Activated CD4-positive, alpha-beta memory T cell treated with anti-CD3 and anti-CD28 coated beads, Interleukin-2, amount 10 ng/mL, durations not matched to agents 7 days and 5 days (primary cell): ENCODE measurements around the gene CERKL. TPM values are rescaled to one million over a fixed set of nuclear protein-coding genes. Genes with fewer than 3 reads are reported as not detected.

Experiments used
- CTCF ChIA-PET: fragments of 350-600 bp; sonication (Branson Sonifier 250); formaldehyde crosslinking; loops from one replicate; lab custom pipeline; 2021; ENCODE audit warnings: antibody characterized with exemption, inconsistent platforms; lab: Charles Lee
- POLR2A ChIA-PET: fragments of 350-600 bp; sonication (Branson Sonifier 250); formaldehyde crosslinking; loops from one replicate; lab custom pipeline; 2021; ENCODE audit warnings: antibody characterized with exemption; lab: Charles Lee
- DNase-seq: peaks from one replicate; pipeline ENCODE4 v3.0.0-alpha.2; 2020
- H3K27ac Mint-ChIP-seq: one replicate; pipeline ENCODE4 v1.8.0; 2021; ENCODE audit warnings: mild to moderate bottlenecking, mixed read lengths
- H3K27me3 Mint-ChIP-seq: one replicate; pipeline ENCODE4 v1.8.0; 2021; ENCODE audit warnings: mixed read lengths
- H3K36me3 Mint-ChIP-seq: one replicate; pipeline ENCODE4 v1.8.0; 2021; ENCODE audit warnings: low read depth, mixed read lengths
- H3K4me1 Mint-ChIP-seq: one replicate; pipeline ENCODE4 v1.8.0; 2021; ENCODE audit warnings: mixed read lengths
- H3K4me3 Mint-ChIP-seq: one replicate; pipeline ENCODE4 v1.8.0; 2021; ENCODE audit warnings: mild to moderate bottlenecking, mixed read lengths
- H3K9me3 Mint-ChIP-seq: one replicate; pipeline ENCODE4 v1.8.0; 2021; ENCODE audit warnings: mixed read lengths
- total RNA-seq, 2 experiments: library from RNA; stranded (reverse); gene quantifications; one replicate each; pipeline ENCODE4 v1.2.3, GENCODE V29; 2021

The CERKL gene
- total RNA-seq, 2 experiments from 2014 or later, result 0.08 TPM; not detected in 1

GRCh38 chr2:181639686-181640085, 17.2 kb downstream of the CERKL start:
- ChIA-PET CTCF (no interaction called here), POLR2A (no interaction called here)
- Mint-ChIP-seq H3K27me3 (peaks cover 9% of the 10 kb centered on the region), H3K4me1 (no peaks in the 10 kb centered on the region), H3K36me3 (no peaks in the 10 kb centered on the region), H3K27ac (no peak overlapping the region), H3K9me3 (no peaks in the 10 kb centered on the region), H3K4me3 (no peak overlapping the region)
- no peak for DNase-seq

DNA sequence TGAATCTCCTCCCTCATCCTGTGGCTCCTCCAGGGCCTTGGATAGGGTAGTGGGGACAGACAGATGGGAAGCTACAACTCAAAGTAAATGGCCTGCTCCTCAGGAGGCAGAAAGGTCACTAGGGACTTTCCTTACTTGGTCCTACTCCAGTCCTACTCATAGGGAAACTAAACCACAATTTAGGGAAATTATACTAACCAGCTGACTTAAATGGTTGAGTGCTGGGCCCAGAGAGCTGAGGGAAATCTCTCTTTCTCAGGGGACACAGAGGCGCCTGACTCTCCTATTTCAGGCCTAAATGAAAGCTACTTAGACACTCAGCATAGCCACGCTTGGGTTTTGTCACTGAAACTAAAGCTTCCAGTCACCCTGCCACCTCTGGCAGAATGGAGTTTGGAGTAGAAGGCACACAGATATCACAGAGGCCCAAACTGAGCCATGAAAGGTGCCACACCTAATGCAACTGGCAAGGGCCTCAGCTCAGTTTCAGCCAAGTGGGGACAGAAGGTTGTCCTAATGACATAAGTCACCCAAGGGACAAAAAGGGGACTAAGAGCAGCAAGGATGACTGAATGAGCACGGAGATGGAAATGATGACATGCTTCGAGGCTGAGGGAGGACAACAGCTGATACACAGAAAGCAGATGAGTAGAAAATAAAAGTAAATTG, 24.0 kb downstream of the CERKL start:
- Mint-ChIP-seq H3K9me3 (no peaks in the 10 kb centered on the region), H3K27me3 (peaks cover 22% of the 10 kb centered on the region), H3K27ac (no peak overlapping the region), H3K36me3 (no peaks in the 10 kb centered on the region), H3K4me3 (no peak overlapping the region), H3K4me1 (no peaks in the 10 kb centered on the region)
- no peak for DNase-seq
- ChIA-PET POLR2A (no interaction called here), CTCF (no interaction called here)

- Mint-ChIP-seq H3K4me1 (no peaks in the 10 kb centered on the region), H3K9me3 (no peaks in the 10 kb centered on the region), H3K27ac (no peak overlapping the region), H3K4me3 (no peak overlapping the region), H3K36me3 (no peaks in the 10 kb centered on the region), H3K27me3 (peaks cover 43% of the 10 kb centered on the region)
- no peak for DNase-seq
- ChIA-PET CTCF (no interaction called here), POLR2A (no interaction called here)
These were observed 28.0 kb downstream of the CERKL start for GRCh38 chr2:181628590-181629585.

- Mint-ChIP-seq H3K27me3 (peaks cover 48% of the 10 kb centered on the region), H3K4me3 (no peak overlapping the region), H3K27ac (no peak overlapping the region), H3K4me1 (no peaks in the 10 kb centered on the region), H3K36me3 (no peaks in the 10 kb centered on the region), H3K9me3 (no peaks in the 10 kb centered on the region)
- no peak for DNase-seq
- POLR2A ChIA-PET, result no interaction called here
- CTCF ChIA-PET, result no interaction called here
These were observed 29.4 kb downstream of the CERKL start for GRCh38 chr2:181627545-181627944.

DNA sequence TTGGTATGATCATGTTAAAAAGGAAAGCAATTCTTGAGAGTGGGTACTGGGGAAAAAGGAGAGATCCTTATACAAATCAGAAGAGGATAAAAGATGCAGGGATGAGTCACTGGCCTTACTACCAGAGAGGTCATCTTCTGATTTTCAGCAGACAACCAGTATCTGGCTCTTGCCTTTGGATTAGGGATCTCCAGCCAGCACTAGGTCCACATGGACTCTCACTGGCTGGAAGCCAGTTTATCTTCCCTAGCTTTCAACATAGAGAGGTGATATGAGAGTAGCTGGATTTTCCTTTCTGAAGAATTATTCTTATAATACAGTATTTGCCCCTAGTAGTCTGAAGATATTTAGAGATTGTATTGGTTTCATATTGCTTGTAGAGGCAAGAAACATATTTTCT, 30.2 kb downstream of the CERKL start:
- H3K27ac Mint-ChIP-seq, result no peak overlapping the region
- ChIA-PET CTCF (no interaction called here), POLR2A (no interaction called here)
- H3K36me3 Mint-ChIP-seq, result no peaks in the 10 kb centered on the region
- H3K27me3 Mint-ChIP-seq, result peaks cover 48% of the 10 kb centered on the region
- H3K4me3 Mint-ChIP-seq, result no peak overlapping the region
- no peaks in the 10 kb centered on the region for H3K4me1 Mint-ChIP-seq
- no peaks in the 10 kb centered on the region for H3K9me3 Mint-ChIP-seq
- no peak for DNase-seq

GRCh38 chr2:181623159-181623558, 33.7 kb downstream of the CERKL start:
- Mint-ChIP-seq H3K4me3 (no peak overlapping the region), H3K36me3 (no peaks in the 10 kb centered on the region), H3K27ac (no peak overlapping the region), H3K27me3 (peaks cover 31% of the 10 kb centered on the region), H3K9me3 (no peaks in the 10 kb centered on the region), H3K4me1 (no peaks in the 10 kb centered on the region)
- ChIA-PET POLR2A (no interaction called here), CTCF (no interaction called here)
- DNase-seq, result no peak

DNA sequence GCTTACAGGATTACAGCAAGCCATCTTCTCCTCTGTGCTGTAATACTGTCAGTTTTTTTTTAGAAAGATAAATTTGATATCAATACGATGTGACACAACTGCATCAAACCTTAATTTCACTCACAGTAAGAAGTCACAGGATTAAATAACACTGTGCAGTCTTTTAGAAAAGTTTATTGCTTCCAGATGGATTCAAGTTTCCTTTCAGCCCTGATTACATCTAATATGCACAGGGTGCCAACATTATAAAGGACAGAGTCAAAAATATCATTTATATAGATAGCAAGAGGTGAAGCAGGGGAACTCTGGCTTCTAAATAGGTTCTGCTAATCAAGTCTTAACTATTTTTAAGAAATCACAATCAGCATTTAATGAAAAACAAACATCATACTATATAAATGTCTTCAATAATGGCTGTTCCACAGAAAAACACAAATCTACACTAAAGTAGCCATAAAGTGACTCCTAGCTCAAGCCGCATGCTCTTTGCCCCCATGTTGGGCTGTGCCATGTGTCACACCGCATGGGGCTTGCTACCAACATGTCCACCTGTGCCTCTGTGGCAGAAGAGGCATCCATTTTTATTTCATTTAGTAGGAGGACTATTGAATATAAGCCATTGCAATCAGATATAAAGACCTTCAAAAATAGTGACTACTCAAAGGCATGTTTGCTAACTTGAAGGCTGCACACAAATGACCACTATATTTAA, 35.0 kb downstream of the CERKL start:
- POLR2A ChIA-PET, result no interaction called here
- Mint-ChIP-seq H3K36me3 (no peaks in the 10 kb centered on the region), H3K4me3 (no peak overlapping the region), H3K9me3 (no peaks in the 10 kb centered on the region), H3K27me3 (peaks cover 25% of the 10 kb centered on the region), H3K27ac (no peak overlapping the region), H3K4me1 (no peaks in the 10 kb centered on the region)
- no peak for DNase-seq
- CTCF ChIA-PET, result no interaction called here

DNA sequence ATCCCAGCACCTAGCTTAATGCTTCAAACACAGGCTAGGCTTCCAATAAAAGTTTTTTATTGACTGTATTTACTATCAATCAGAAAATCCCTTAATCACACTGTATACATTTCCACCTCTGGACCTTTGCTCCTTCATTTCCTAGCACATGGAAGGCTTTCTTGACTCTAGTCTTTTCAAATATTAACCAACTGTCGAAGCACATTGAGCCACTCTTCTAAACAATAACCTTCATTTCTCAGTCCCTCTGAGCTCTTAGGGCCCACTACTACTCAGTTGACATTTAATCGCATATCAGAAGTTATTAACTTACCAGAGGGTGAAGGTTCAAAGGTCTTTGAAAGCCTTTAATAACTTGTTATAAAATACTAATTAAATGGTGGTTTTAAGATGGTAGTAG, 37.4 kb downstream of the CERKL start:
- Mint-ChIP-seq H3K27me3 (peaks cover 19% of the 10 kb centered on the region), H3K36me3 (no peaks in the 10 kb centered on the region), H3K27ac (no peak overlapping the region), H3K9me3 (no peaks in the 10 kb centered on the region), H3K4me1 (no peaks in the 10 kb centered on the region), H3K4me3 (no peak overlapping the region)
- no peak for DNase-seq
- CTCF ChIA-PET, result no interaction called here
- POLR2A ChIA-PET, result no interaction called here

DNA sequence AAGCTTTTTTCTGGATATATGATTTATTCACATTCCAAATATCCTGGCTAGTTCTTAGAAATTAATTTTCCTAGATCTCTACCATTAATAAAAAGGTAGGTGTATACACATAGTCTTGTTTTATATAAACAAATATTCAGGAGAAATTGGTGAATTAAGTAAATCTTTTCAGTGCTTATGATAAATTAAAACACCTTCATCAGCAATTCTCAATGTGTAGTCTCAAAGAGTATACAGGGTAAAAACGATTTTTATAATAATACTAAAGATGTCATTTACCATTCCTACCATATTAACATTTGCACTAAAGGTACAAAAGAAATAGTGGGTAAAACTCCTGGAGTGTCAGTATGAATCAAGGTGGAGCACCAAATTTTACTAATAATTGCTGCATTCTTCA, 40.2 kb downstream of the CERKL start:
- Mint-ChIP-seq H3K4me3 (no peak overlapping the region), H3K9me3 (no peaks in the 10 kb centered on the region), H3K4me1 (no peaks in the 10 kb centered on the region), H3K36me3 (no peaks in the 10 kb centered on the region), H3K27ac (no peak overlapping the region), H3K27me3 (peaks cover 11% of the 10 kb centered on the region)
- DNase-seq, result no peak
- ChIA-PET CTCF (no interaction called here), POLR2A (no interaction called here)

GRCh38 chr2:181614874-181615638, 41.8 kb downstream of the CERKL start:
- POLR2A ChIA-PET, result no interaction called here
- Mint-ChIP-seq H3K4me1 (no peaks in the 10 kb centered on the region), H3K9me3 (no peaks in the 10 kb centered on the region), H3K27ac (no peak overlapping the region), H3K4me3 (no peak overlapping the region), H3K36me3 (no peaks in the 10 kb centered on the region), H3K27me3 (peaks cover 11% of the 10 kb centered on the region)
- DNase-seq, result no peak
- CTCF ChIA-PET, result no interaction called here

DNA sequence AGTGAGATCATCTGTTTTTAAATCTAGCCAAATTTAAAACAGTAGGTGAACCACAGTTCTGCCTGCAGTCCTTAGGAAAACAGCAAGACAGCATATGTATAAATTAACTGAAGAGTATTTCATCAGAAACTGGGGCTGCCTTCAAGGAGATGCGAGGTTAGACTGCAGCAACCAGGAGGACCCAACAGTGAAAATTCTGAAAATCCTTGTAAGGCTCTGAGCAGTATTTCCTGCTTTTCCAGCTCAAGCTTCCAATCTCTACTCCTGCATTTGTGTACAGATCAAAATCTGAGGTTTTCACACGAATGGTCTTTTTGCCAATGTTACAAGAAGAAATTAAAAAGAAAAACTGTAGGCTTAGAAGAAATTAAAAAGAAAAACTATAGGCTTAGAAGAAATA, 43.7 kb downstream of the CERKL start:
- no peaks in the 10 kb centered on the region for H3K36me3 Mint-ChIP-seq
- POLR2A ChIA-PET, result no interaction called here
- no peak overlapping the region for H3K4me3 Mint-ChIP-seq
- H3K4me1 Mint-ChIP-seq, result peaks cover 3% of the 10 kb centered on the region
- DNase-seq, result no peak
- no peaks in the 10 kb centered on the region for H3K9me3 Mint-ChIP-seq
- no peak overlapping the region for H3K27ac Mint-ChIP-seq
- CTCF ChIA-PET, result interaction anchor here (1.1 kb wide), 1 partner anchor 102 kb away, joined by 3 read pairs; no protein-coding TSS in a partner anchor
- H3K27me3 Mint-ChIP-seq, result peaks cover 11% of the 10 kb centered on the region

DNA sequence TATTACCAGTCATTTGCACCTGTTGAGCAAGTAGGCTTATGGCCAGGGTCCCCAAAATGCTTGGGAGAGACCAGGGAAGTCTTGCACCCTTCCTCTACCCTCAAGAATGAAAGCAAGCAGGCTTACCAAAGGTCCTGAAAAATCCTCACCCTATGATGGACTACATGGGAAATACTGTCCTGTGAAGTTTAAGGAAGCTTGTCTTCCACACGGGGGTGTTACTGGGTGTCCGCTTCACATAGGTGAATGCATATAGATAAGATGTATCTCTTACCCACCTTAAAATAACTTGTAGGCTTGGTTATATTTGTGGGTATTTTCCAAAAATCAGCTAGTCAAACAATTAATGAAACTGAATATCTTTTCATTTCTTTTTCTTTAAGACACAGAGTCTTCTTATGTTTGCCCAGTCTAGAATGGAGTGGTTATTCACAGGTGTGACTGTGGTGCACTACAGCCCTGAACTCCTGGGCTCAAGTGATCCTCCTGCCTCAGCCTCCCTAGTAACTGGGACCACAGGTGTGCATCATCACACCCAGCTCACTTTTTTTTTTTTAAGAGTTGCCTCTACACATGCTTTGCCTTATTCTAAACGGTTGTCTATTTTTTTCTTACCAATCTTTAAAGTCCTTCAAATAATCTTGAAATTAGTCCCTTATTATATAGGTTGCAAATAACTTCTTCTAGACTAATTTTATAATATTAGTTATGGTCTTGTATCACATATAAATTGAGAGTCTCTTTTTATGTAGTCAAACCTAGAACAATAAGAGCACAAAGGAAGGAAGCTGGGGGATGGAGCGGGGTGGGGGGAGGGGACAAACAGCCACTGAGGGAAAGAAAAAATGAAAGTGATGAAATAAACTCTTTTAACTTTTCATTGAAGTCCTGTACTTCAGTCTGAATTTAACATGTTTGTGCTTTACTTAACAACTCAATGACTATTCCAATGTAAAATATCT, 49.0 kb downstream of the CERKL start:
- peaks cover 7% of the 10 kb centered on the region for H3K4me1 Mint-ChIP-seq
- H3K9me3 Mint-ChIP-seq, result no peaks in the 10 kb centered on the region
- ChIA-PET CTCF (no interaction called here), POLR2A (interaction anchor here (0.6 kb wide), 1 partner anchor 11 kb away, joined by 3 read pairs; no protein-coding TSS in a partner anchor)
- no peaks in the 10 kb centered on the region for H3K36me3 Mint-ChIP-seq
- no peak overlapping the region for H3K27ac Mint-ChIP-seq
- no peak overlapping the region for H3K4me3 Mint-ChIP-seq
- DNase-seq, result no peak
- H3K27me3 Mint-ChIP-seq, result peaks cover 5% of the 10 kb centered on the region
